ENCODE results near the gene EPHB6. TPM values are rescaled to one million over a fixed set of nuclear protein-coding genes. Genes with fewer than 3 reads are reported as not detected.

The EPHB6 gene
- total RNA-seq, 1 experiment from 2014 or later = 30.5 TPM

GRCh38 chr7:142878315-142878714, 23.4 kb downstream of the EPHB6 start:
- Histone ChIP-seq H4K20me1 (ENCODE audit: low read length) (no peaks in the 10 kb centered on the region), H3K4me1 (ENCODE audit: insufficient read depth, low read length) (no peaks in the 10 kb centered on the region), H3K4me3 (ENCODE audit: low read length) (no peak overlapping the region), H2AFZ (ENCODE audit: low read length) (no peak overlapping the region), H3F3A (ENCODE audit: low read length, unreplicated experiment) (no peaks in the 10 kb centered on the region), H3K9me2 (replicated peaks; ENCODE audit: low read length) (no peaks in the 10 kb centered on the region), H3K27me3 (ENCODE audit: low read length) (peaks cover 22% of the 10 kb centered on the region), H3K79me2 (ENCODE audit: low read length) (no peaks in the 10 kb centered on the region), H3K9me3 (ENCODE audit: low read length) (no peaks in the 10 kb centered on the region), H3K4me2 (ENCODE audit: low read length) (no peak overlapping the region), H3K27ac (ENCODE audit: low read length) (no peak overlapping the region), H3K36me3 (ENCODE audit: low read depth, low read length) (no peaks in the 10 kb centered on the region), H3K9ac (ENCODE audit: low read length) (no peak overlapping the region)
- CTCF ChIA-PET = no interaction called here
- POLR2A ChIA-PET (ENCODE audit: unreplicated experiment) = no interaction called here
- DNase-seq = no peak
- TF ChIP-seq EZH2phosphoT487 (IDR thresholded peaks at IDR 0.05; ENCODE audit: borderline replicate concordance, low read length) = no peak
- no peak for TF ChIP-seq EZH2 (IDR thresholded peaks at IDR 0.05; ENCODE audit: low read length, unreplicated experiment)
- no peak for TF ChIP-seq CTCF (conservative IDR thresholded peaks at IDR 0.05; ENCODE audit: low read depth, low read length)
- BruUV-seq (replicated peaks) = no TSS peak
- no peak for ATAC-seq
- intact Hi-C loops (cut with micrococcal nuclease) = no loop called here

GRCh38 chr7:142879060-142879459, 24.2 kb downstream of the EPHB6 start:
- Histone ChIP-seq H3K27ac (ENCODE audit: low read length) (no peak overlapping the region), H3K36me3 (ENCODE audit: low read depth, low read length) (no peaks in the 10 kb centered on the region), H3K27me3 (ENCODE audit: low read length) (peaks cover 22% of the 10 kb centered on the region), H2AFZ (ENCODE audit: low read length) (no peak overlapping the region), H4K20me1 (ENCODE audit: low read length) (no peaks in the 10 kb centered on the region), H3K4me2 (ENCODE audit: low read length) (no peak overlapping the region), H3K9me2 (replicated peaks; ENCODE audit: low read length) (no peaks in the 10 kb centered on the region), H3F3A (ENCODE audit: low read length, unreplicated experiment) (no peaks in the 10 kb centered on the region), H3K4me3 (ENCODE audit: low read length) (no peak overlapping the region), H3K79me2 (ENCODE audit: low read length) (no peaks in the 10 kb centered on the region), H3K4me1 (ENCODE audit: insufficient read depth, low read length) (no peaks in the 10 kb centered on the region), H3K9ac (ENCODE audit: low read length) (no peak overlapping the region), H3K9me3 (ENCODE audit: low read length) (no peaks in the 10 kb centered on the region)
- intact Hi-C loops (cut with micrococcal nuclease) = no loop called here
- TF ChIP-seq CTCF (conservative IDR thresholded peaks at IDR 0.05; ENCODE audit: low read depth, low read length) (no peak), EZH2 (IDR thresholded peaks at IDR 0.05; ENCODE audit: low read length, unreplicated experiment) (no peak), EZH2phosphoT487 (IDR thresholded peaks at IDR 0.05; ENCODE audit: borderline replicate concordance, low read length) (no peak)
- POLR2A ChIA-PET (ENCODE audit: unreplicated experiment) = no interaction called here
- CTCF ChIA-PET = interaction anchor here (0.7 kb wide), 2 partner anchors 8 to 336 kb away, joined by 3 to 9 read pairs; no protein-coding TSS in a partner anchor
- no peak for DNase-seq
- no TSS peak for BruUV-seq (replicated peaks)
- ATAC-seq = no peak

GRCh38 chr7:142880876-142881505, 26.1 kb downstream of the EPHB6 start:
- DNase-seq (peak; percentile 68), ATAC-seq (peak; percentile 42; the same call in 1 of the 2 replicates)
- H3K4me2 ChIP-seq (ENCODE audit: low read length) = no peak overlapping the region
- no peaks in the 10 kb centered on the region for H3F3A ChIP-seq (ENCODE audit: low read length, unreplicated experiment)
- no peaks in the 10 kb centered on the region for H4K20me1 ChIP-seq (ENCODE audit: low read length)
- intact Hi-C loops (cut with micrococcal nuclease) = loop anchor here (1.0 kb wide), 2 partner anchors 121 to 334 kb away; no protein-coding TSS in a partner anchor
- no peaks in the 10 kb centered on the region for H3K9me2 ChIP-seq (replicated peaks; ENCODE audit: low read length)
- no peak overlapping the region for H3K9ac ChIP-seq (ENCODE audit: low read length)
- no peak overlapping the region for H3K4me3 ChIP-seq (ENCODE audit: low read length)
- POLR2A ChIA-PET (ENCODE audit: unreplicated experiment) = no interaction called here
- H3K9me3 ChIP-seq (ENCODE audit: low read length) = no peaks in the 10 kb centered on the region
- H3K27ac ChIP-seq (ENCODE audit: low read length) = no peak overlapping the region
- CTCF ChIA-PET = interaction anchor here (0.6 to 1.0 kb wide), 5 partner anchors 14 to 334 kb away, joined by 3 to 4 read pairs (median 3); no protein-coding TSS in a partner anchor
- peaks cover 22% of the 10 kb centered on the region for H3K27me3 ChIP-seq (ENCODE audit: low read length)
- no TSS peak for BruUV-seq (replicated peaks)
- no peaks in the 10 kb centered on the region for H3K36me3 ChIP-seq (ENCODE audit: low read depth, low read length)
- H3K4me1 ChIP-seq (ENCODE audit: insufficient read depth, low read length) = 0 out of 2 replicates have a peak, but pooled peaks cover 8% of the 10 kb centered on the region
- H2AFZ ChIP-seq (ENCODE audit: low read length) = no peak overlapping the region
- no peaks in the 10 kb centered on the region for H3K79me2 ChIP-seq (ENCODE audit: low read length)
- TF ChIP-seq EZH2 (IDR thresholded peaks at IDR 0.05; ENCODE audit: low read length, unreplicated experiment) (no peak), CTCF (conservative IDR thresholded peaks at IDR 0.05; ENCODE audit: low read depth, low read length) (peak; percentile 88), EZH2phosphoT487 (IDR thresholded peaks at IDR 0.05; ENCODE audit: borderline replicate concordance, low read length) (no peak)

Data from PC-3 (cell line).